Neural progenitor cell (in vitro differentiated cells): Measurements from ENCODE around the gene MCRIP2.

Source experiments
- EZH2 ChIP-seq: fragments of 200-600 bp; sonication (generic); IDR thresholded peaks from 2 replicates; pipeline ENCODE4 v1.6.1; 2017; ENCODE audit warnings: antibody characterized with exemption, mild to moderate bottlenecking, moderate library complexity
- EZH2phosphoT487 ChIP-seq: fragments of 200-600 bp; sonication (generic); IDR thresholded peaks from 2 replicates; pipeline ENCODE4 v1.6.1; 2017; ENCODE audit warnings: antibody characterized with exemption
- TF ChIP-seq, protein P1 (sequence below): fragments of 200-600 bp; sonication (generic); IDR thresholded peaks from 2 replicates; pipeline ENCODE4 v1.5.1; 2017; ENCODE audit warnings: antibody characterized with exemption, mild to moderate bottlenecking

DNA sequence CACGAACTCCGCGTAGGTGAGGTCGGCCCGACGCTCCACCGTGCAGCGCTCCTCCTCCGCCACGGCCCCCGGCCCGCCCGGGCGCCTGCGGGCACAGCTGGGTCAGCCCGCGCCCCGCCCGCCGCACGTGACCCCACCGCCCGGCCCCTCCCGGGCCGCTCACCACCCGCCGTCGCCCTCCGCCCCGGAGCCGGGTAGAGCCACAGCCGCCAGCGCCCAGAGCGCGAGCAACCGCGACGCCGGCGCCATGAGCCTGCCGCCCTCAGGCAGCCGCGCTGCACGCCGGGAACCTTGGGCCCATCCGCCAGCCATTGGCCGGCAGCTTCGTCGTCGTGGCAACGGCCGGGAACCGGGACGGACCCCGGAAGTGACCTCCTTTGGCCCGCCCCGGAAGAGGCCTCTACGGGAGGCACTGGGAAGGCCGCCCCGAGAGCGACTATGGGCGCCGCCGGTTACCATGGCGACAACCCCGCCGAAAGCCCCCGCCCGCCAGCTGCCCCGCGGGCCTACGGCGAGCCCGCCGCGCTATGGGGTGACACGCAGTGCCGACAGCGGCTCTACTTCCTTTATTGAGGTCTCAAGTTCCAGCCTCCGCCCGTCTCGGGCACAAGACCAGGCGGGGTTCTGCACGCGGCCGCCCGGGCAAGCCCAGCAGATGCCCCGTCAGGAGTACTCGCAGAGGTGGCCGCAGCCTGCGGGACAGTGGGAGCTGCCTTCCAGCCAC lies 42.6 kb downstream of the MCRIP2 start, which contains the start of gene JMJD8:
- TF ChIP-seq, protein P1, sequence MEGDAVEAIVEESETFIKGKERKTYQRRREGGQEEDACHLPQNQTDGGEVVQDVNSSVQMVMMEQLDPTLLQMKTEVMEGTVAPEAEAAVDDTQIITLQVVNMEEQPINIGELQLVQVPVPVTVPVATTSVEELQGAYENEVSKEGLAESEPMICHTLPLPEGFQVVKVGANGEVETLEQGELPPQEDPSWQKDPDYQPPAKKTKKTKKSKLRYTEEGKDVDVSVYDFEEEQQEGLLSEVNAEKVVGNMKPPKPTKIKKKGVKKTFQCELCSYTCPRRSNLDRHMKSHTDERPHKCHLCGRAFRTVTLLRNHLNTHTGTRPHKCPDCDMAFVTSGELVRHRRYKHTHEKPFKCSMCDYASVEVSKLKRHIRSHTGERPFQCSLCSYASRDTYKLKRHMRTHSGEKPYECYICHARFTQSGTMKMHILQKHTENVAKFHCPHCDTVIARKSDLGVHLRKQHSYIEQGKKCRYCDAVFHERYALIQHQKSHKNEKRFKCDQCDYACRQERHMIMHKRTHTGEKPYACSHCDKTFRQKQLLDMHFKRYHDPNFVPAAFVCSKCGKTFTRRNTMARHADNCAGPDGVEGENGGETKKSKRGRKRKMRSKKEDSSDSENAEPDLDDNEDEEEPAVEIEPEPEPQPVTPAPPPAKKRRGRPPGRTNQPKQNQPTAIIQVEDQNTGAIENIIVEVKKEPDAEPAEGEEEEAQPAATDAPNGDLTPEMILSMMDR, result no peak
- no peak for TF ChIP-seq EZH2
- TF ChIP-seq EZH2phosphoT487, result no peak
